Ascending aorta (tissue), 2 donors: ENCODE data around the gene SS18L1. TPM values are rescaled to one million over a fixed set of nuclear protein-coding genes. Genes with fewer than 3 reads are reported as not detected.

Experiments used
- DNase-seq, 2 donors: peaks; one replicate each; pipeline ENCODE4 v3.0.0-alpha.2; 2019; ENCODE audit warnings: low spot score in 2 of 2
- H3K27ac ChIP-seq, 2 donors: fragments of 200-600 bp; sonication (generic); one replicate each; pipeline ENCODE4 v1.5.1; 2016 to 2017; ENCODE audit warnings: mild to moderate bottlenecking in 1 of 2
- H3K27me3 ChIP-seq: fragments of 200-600 bp; sonication (generic); one replicate; pipeline ENCODE4 v1.5.1; 2017
- H3K36me3 ChIP-seq, 2 donors: fragments of 200-600 bp; sonication (generic); one replicate each; pipeline ENCODE4 v1.5.1; 2016
- H3K4me1 ChIP-seq, 2 donors: fragments of 200-600 bp; sonication (generic); one replicate each; pipeline ENCODE4 v1.5.1; 2016 to 2017; ENCODE audit warnings: mild to moderate bottlenecking in 1 of 2
- H3K4me3 ChIP-seq, 2 donors: fragments of 200-600 bp; sonication (generic); one replicate each; pipeline ENCODE4 v1.5.1; 2016 to 2017; ENCODE audit warnings: mild to moderate bottlenecking in 1 of 2
- H3K9me3 ChIP-seq, 2 donors: fragments of 200-600 bp; sonication (generic); one replicate each; pipeline ENCODE4 v1.5.1; 2016
- intact Hi-C: fragments of 100-400 bp; cut with DNase I; formaldehyde crosslinking; loops from one replicate; pipeline ENCODE4 v1.15.1; 2023
- total RNA-seq: library from RNA; depleted of rRNA; stranded (reverse); fragments of >200 nt; gene quantifications from one replicate; pipeline ENCODE4 v1.1.0, GENCODE V29; 2016
- TF ChIP-seq, protein P1 (sequence below), 3 experiments: fragments of 200-600 bp in 2 of 3; fragments of 450-650 bp in 1 of 3; sonication (generic) in 2 of 3; IDR thresholded peaks; one replicate each; pipeline ENCODE4 v1.5.1; 2016 to 2019; ENCODE audit warnings: antibody characterized with exemption in 3 of 3, mild to moderate bottlenecking in 1 of 3, moderate library complexity in 1 of 3

The SS18L1 gene
- total RNA-seq, 1 donor from 2014 or later, result 39.8 TPM

DNA sequence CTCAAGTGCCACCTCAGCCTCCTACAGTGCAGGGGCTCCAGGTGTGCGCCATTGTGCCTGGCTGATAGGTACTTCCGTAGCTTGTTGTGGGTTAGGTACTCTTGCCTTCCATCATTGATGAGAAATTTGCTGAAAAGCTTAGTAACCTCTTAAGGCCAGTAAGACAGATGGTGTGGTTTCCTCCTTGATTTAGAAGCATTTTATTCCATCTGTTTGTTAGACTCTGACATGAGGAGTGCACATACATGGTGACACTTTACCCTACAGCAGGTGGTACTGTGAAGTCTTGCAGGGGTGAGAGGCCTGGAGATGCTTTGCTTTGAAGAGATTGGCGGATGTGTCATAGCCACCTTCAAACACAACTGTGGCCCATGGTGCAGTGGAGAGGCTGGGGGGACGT is 24.5 kb downstream of the SS18L1 start:
- Histone ChIP-seq H3K4me1 (no peaks in the 10 kb centered on the region), H3K27ac (no peak overlapping the region), H3K27me3 (no peaks in the 10 kb centered on the region), H3K36me3 (peaks cover 34 to 66% of the 10 kb centered on the region in 2 donors), H3K9me3 (no peaks in the 10 kb centered on the region), H3K4me3 (no peak overlapping the region)
- TF ChIP-seq, protein P1, sequence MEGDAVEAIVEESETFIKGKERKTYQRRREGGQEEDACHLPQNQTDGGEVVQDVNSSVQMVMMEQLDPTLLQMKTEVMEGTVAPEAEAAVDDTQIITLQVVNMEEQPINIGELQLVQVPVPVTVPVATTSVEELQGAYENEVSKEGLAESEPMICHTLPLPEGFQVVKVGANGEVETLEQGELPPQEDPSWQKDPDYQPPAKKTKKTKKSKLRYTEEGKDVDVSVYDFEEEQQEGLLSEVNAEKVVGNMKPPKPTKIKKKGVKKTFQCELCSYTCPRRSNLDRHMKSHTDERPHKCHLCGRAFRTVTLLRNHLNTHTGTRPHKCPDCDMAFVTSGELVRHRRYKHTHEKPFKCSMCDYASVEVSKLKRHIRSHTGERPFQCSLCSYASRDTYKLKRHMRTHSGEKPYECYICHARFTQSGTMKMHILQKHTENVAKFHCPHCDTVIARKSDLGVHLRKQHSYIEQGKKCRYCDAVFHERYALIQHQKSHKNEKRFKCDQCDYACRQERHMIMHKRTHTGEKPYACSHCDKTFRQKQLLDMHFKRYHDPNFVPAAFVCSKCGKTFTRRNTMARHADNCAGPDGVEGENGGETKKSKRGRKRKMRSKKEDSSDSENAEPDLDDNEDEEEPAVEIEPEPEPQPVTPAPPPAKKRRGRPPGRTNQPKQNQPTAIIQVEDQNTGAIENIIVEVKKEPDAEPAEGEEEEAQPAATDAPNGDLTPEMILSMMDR (IDR thresholded peaks at IDR 0.05), result no peak
- intact Hi-C loops, result no loop called here
- no peak for DNase-seq

GRCh38 chr20:62168890-62169435 is 25.4 kb downstream of the SS18L1 start:
- Histone ChIP-seq H3K27ac (no peak overlapping the region), H3K36me3 (peaks cover 29 to 62% of the 10 kb centered on the region in 2 donors), H3K4me3 (no peak overlapping the region), H3K4me1 (no peaks in the 10 kb centered on the region), H3K27me3 (no peaks in the 10 kb centered on the region), H3K9me3 (no peaks in the 10 kb centered on the region)
- DNase-seq, result no peak
- TF ChIP-seq, protein P1 (IDR thresholded peaks at IDR 0.05), result no peak
- intact Hi-C loops, result no loop called here

- Histone ChIP-seq H3K4me1 (no peaks in the 10 kb centered on the region), H3K4me3 (no peak overlapping the region), H3K9me3 (no peaks in the 10 kb centered on the region), H3K27me3 (no peaks in the 10 kb centered on the region), H3K36me3 (peaks cover 27 to 62% of the 10 kb centered on the region in 2 donors), H3K27ac (no peak overlapping the region)
- DNase-seq, result no peak
- intact Hi-C loops, result no loop called here
- TF ChIP-seq, protein P1 (IDR thresholded peaks at IDR 0.05), result no peak
Measured at GRCh38 chr20:62170536-62170935, 27.0 kb downstream of the SS18L1 start.

- no peak overlapping the region for H3K4me3 ChIP-seq
- H3K4me1 ChIP-seq, result no peaks in the 10 kb centered on the region
- no peak overlapping the region for H3K27ac ChIP-seq
- DNase-seq, result no peak
- H3K36me3 ChIP-seq, result peaks cover 20 to 62% of the 10 kb centered on the region in 2 donors
- H3K9me3 ChIP-seq, result no peaks in the 10 kb centered on the region
- TF ChIP-seq, protein P1 (IDR thresholded peaks at IDR 0.05), result no peak
- no peaks in the 10 kb centered on the region for H3K27me3 ChIP-seq
- intact Hi-C loops, result no loop called here
Measured at GRCh38 chr20:62171245-62171644, 27.7 kb downstream of the SS18L1 start.

- H3K9me3 ChIP-seq, result no peaks in the 10 kb centered on the region
- peaks cover 20 to 55% of the 10 kb centered on the region in 2 donors for H3K36me3 ChIP-seq
- TF ChIP-seq, protein P1 (IDR thresholded peaks at IDR 0.05), result no peak
- DNase-seq, result no peak
- H3K4me1 ChIP-seq, result no peaks in the 10 kb centered on the region
- H3K27me3 ChIP-seq, result no peaks in the 10 kb centered on the region
- H3K4me3 ChIP-seq, result no peak overlapping the region
- intact Hi-C loops, result no loop called here
- no peak overlapping the region for H3K27ac ChIP-seq
Measured at GRCh38 chr20:62172666-62173065, 29.1 kb downstream of the SS18L1 start.
